GM23248 (cell line): ENCODE data around the gene UAP1L1.

Experiments used
- EZH2 ChIP-seq: fragments of 200-600 bp; sonication (generic); IDR thresholded peaks from 2 replicates; pipeline ENCODE4 v1.6.1; 2018; ENCODE audit warnings: antibody characterized with exemption, mild to moderate bottlenecking; ENCODE audit not compliant: insufficient read depth, poor library complexity, severe bottlenecking
- EZH2phosphoT487 ChIP-seq: fragments of 200-600 bp; sonication (generic); IDR thresholded peaks from 2 replicates; pipeline ENCODE4 v1.6.1; 2018; ENCODE audit warnings: antibody characterized with exemption, moderate library complexity, mild to moderate bottlenecking, low read depth; ENCODE audit not compliant: insufficient read depth

GRCh38 chr9:137065336-137065967, 11.9 kb upstream of the UAP1L1 start:
- TF ChIP-seq EZH2 (no peak), EZH2phosphoT487 (no peak)
